Stimulated activated CD4-positive, alpha-beta T cell treated with anti-CD3 and anti-CD28 coated beads, Interleukin-15, amount 100 ng/mL, for 48 hours (primary cell): ENCODE measurements around the gene TRPM5.

Source experiments
- DNase-seq, 2 donors: peaks; one replicate each; pipeline ENCODE4 v3.0.0-alpha.2; 2020; ENCODE audit warnings: low read depth in 2 of 2

The TRPM5 gene

GRCh38 chr11:2458321-2458720 is 14.0 kb upstream of the TRPM5 start:
- DNase-seq, result no peak

GRCh38 chr11:2453436-2453835 is 9.1 kb upstream of the TRPM5 start:
- no peak for DNase-seq

DNA sequence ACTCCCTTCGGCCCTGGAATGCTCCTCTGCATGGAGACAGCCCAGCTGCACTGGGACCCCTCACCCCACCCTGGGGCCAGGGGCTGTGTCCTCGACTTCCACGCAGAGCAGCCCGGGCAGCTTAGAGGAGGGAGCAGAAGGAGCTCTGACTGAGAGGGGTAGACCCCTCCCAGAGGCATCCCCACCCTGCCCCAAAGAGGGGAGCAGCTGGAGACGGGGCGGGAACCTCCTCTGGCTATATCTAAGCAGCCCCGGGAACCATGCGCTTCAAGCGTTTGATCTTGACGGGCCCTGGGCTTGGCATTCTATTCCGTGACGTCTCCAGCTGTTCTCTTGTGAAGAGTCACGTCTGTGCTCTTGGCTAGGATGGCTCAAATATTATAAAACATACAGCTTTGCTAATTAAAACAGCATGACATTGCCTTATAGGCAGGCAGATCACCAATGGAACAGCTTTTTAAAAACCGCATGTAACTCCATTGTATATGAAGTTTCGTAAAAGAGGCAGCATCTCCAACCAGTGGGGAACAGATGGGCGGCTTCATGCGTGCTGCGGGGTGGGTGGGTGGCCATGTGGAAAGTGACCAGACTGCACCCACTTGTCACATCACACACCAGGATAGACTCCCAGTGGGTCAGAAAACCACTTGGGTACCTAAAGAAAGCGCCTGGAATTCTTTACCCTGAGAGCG is 8.2 kb upstream of the TRPM5 start:
- no peak for DNase-seq

DNA sequence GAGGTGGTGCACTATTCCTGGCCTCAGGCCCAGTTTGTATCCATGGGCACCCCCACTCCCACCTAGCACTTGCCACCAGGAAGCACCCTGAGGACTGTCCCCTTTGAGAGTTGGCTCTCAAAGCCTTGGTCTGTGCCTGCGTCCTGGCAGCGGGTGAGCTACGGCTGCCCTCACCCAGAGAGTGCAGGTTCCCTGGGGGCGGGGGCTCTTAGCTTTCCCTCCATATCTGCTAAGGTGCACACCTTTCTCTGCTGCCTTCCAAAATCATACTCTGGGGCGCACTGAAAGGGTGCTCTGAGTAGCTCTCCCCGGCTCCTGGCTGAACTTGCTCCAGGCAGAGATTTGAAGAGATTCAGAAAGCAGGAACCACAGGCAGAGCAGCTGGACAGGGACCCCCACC is 7.6 kb upstream of the TRPM5 start:
- DNase-seq, result no peak

DNA sequence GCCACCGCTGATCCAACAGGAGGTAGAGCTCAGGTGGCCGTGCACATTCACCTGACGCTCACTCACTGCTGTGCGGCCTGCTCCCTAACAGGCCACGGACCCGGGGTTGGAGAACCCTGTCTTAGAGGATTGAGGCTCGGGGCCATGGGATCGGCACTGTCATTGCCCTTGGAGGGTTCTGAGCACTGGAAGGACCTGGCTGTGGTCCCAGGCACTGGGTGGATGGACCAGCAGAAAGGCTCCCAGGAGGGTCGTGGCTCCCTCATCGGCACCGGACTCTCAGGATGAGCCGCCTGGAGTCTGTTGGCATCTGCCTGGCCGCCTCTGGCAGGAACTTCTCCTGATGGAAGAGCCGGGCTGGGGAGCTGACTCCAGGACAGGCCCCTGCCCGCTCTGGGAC is 7.0 kb upstream of the TRPM5 start:
- DNase-seq, result no peak

DNA sequence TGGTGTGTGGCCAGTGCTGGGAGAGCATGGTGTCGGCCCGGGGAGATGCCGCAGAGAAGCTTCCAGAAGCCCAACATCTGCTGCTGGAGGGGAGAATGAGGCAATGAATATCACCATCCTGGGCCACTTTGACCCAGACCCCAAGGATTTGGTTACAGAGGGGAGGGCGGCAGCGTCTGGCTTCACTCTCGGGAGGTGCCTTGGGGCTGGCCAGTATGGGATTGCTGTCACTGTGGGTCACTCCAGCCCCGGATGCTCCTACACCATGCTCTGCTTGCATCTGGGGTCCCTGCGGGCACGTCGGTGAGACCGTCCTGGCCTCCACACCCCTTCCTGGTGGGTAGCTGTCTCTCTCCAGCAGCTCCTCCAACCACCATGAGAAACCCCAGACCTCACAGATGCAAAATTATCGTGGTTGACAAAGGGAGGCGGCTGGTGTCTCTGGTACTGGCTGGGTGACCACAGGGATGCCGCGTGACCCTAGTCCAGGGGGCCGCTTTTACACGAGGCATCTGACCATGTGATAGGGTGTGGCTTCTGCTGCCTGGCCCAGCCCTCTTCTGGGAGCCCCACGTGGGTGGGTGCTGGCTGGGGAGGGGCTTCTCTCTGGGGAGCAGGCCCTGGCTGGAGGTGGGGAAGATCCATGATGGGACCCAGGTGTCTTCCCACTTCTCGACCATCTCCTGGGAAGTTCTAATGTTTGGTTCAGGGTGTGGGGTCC is 6.2 kb upstream of the TRPM5 start:
- no peak for DNase-seq

DNA sequence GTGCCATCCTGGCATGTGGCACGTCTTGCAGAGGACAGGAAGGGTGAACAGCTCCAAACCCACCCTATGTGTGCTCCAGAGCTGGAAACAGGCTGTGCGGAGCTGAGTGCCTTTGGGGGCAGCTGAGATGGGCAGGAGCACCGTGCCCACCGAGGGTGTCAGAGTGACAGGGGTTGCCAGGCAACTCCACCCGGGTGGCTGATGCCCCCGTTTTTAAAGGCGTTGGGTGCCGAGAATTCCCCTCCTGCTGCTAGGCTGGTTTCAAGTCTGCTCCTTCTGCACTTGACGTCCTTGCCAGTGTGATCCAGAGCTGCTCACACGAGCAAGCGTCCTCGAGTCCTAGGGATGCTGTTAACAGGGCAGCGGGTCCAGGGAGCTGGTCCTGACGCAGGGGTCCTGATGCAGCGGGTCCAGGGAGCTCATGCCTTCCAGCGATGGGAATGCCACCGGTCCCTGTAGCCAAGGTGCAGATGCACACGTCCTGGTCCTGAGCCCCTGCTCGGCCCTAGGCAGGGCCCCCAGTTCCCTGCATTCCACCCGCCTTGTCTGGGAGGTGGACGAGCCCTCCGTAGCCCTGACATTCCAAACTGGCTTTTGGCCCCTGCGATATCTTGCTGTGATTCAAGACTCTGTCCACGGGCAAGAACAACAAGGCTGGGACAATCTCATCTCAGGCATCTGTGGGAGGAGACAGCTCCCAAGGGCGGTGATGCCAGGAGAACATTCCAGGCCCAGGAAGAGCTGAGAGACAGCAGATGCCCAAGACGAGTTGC is 5.4 kb upstream of the TRPM5 start:
- DNase-seq, result no peak

DNA sequence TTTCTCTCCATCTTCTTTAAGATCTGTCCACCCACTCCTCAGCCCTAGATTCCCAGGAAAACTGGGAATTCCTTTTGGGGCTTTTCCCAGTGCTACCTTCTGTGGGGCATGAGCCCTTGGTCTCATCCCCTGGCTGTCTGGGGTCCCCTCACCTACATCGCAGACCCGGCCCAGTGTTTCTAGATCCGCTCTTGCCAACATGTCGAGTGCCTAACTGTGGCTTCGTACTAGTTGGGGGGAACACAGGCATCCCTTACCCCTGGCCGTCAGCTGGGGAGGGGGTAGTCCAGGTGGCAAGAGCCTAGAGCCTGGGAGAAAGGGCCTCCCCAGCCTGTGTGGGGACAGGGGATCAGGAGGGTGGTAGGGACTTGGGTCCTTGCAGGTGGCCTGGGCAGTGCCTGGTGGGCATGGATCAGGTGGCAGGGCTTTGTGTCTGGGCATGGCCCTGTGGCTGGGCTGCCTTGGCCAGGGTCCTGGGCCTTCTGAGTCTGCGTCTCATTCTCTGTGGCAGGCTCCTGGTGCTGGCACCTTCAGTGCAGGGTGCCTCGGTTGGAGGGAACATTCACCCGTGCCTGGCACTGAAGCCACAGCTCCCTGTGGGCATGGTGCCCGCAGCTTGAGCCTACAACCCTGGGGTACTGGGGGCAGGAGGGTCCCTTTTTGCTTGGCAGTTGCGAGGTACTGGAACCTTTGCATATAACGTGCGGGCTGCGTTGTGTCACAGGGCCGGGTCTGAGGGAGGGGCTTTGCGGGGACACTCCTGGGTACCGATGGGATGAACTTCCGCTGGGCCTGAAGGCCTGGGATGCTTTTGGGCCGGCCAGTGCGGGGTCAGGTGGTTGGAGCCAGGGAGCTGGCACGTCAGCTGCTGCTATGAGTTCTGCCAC is 4.6 kb upstream of the TRPM5 start:
- DNase-seq, result no peak

- no peak for DNase-seq
Measured at GRCh38 chr11:2447951-2448650, 3.8 kb upstream of the TRPM5 start.

DNA sequence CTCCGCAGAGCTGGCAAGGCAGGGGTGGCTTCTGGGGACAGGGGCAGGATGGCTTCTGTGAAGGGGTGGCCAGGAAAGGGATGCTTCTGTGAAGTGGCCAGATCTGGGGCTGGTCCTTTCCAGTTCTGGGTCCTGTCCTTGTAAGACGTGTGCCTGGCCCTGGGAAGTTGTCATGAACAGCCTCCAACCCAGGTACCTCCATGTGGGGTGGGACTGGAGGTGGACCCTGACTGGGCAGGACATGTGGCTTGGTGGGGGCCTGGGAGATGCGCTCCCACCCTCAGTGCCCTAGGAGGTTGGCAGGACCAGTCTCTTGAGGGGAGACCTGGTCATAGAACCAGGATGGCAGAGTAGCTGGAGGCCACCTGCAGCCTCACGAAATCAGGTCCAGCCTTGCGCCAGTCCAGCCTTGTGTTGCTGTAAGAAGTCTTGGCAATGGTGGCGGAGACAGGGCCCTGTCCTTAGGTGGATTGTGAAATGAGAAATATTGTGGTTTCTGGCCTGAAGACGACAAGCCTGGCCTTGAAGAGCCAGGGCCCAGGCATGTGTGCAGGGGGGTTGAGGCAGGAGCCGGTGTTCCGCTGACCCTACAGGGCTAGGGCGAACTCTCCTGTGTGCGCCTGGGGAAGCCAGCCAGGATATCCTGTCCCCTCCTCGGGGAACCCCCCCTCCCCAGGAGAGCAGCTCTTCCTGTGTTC is 3.1 kb upstream of the TRPM5 start:
- no peak for DNase-seq

DNA sequence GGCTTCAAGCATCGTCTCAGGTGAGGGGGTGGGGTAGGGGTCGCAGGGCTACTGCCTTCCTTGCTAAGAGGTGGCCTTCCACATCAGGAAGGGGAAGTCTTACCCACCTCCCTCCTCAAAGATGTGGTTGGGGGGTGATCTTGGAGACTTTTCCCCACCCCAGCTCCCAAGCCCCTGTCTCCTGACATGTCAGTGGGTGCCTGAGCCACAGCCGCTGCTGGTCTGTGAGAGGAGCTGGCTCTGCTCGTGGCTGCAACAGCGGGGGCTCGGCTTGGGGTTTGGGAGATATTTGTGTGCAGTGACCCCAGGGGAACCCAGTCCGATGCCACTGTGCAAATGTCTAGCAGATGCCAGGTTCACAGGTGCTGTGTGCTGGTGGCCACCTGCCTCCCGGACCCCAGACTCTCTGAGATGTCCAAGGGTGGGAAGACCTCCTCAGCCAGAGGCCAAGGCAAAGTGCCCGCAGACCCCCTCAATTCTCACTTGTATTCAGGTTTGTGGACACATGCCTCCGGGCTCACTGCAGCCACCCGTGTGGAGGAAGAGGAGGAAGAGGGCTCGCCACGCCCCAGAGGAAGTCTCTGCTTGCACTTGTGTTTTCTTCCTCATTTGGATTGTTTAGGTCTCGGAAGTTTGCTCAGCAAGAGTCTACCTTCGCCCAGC is 2.4 kb upstream of the TRPM5 start:
- DNase-seq, result no peak

DNA sequence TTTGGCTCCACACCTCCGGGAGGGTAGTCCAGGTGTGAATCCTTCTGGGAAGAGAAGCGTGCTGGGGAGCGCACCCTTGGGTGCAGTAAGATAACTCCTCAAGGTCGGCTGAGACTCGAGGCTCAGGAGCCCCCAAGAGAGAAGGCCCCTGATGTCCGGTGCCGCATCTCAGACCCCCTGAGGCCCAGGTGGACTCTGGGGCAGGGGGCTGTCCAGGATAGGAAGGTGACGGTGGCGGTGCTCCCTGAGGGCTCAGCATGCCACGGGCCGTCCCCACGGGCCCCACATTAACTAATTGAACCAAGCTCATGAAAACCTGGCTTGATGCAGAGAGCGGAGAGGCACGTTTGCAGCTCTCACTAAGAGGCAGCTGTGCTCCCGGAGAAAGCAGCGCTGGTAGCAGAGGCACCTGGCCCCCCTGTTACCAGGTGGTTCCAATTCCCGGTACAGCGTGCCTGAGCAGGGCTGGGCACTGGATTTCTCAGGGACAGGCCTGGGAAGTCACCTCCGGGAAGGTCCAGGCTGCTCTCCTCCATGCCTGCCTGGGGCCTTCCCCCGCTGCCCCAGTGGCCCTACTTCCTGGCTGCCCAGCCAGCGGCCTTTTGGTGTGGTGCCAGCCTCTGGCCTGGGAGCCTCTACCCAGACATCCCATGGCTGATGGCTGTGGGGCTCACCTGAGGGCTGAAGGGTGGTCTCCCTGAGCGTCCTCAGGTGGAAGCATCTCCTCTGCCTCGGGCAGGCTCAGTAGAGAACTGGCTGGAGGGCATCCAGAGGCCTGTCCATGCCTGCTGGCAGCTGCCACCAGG is 1.6 kb upstream of the TRPM5 start:
- no peak for DNase-seq

DNA sequence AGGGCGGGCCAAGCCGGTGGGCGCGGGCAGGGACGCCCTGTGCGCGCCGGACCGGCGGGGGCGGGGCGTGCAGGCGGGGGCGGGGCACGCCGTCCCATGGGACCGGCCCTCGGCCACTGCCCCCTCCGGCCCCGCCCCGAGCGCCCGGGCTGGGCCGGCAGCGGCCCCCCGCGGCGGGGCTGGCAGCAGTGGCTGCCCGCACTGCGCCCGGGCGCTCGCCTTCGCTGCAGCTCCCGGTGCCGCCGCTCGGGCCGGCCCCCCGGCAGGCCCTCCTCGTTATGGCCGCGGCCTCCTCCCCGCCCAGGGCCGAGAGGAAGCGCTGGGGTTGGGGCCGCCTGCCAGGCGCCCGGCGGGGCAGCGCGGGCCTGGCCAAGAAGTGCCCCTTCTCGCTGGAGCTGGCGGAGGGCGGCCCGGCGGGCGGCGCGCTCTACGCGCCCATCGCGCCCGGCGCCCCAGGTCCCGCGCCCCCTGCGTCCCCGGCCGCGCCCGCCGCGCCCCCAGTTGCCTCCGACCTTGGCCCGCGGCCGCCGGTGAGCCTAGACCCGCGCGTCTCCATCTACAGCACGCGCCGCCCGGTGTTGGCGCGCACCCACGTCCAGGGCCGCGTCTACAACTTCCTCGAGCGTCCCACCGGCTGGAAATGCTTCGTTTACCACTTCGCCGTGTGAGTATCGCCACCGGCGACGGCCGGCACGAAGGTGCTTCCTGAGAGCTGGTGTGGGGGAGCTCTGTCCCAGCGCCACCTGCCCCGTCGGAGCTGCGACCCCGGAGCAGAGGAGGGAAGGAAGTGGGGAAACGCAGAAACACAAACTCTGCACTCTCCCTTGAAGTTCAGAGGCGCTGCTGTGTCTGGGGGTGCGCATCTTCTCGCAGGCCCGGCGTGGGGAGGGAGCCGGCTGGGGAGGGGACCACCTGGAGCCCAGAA is 769 bp upstream of the TRPM5 start, which contains the start of gene KCNQ1:
Gene KCNQ1 (plus strand): TSS at position 188 of the 925 bp plus-strand sequence. CDS start 91 bp downstream, at position 279.
- no peak for DNase-seq

GRCh38 chr11:2443406-2443805 is 908 bp downstream of the TRPM5 start:
- DNase-seq, result no peak

DNA sequence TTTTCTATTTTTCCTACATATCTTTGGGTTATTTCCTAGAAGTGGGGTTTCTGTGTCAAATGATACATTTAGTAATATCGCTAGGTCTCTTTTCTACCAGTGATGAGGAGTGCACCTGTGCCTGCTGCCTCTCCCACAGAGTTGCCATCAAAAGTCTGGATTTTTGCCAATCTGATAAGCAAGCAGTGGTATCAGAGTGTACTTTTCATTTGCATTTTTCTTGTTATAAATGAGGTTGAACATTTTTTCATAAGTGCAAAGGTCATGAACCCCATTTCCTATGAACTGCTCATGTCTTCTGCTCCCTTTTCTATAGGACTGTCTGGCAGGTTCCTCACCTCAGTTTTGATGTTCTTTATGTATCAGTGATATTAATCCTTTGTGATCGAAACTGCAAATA is 1.7 kb downstream of the TRPM5 start:
- DNase-seq, result no peak

DNA sequence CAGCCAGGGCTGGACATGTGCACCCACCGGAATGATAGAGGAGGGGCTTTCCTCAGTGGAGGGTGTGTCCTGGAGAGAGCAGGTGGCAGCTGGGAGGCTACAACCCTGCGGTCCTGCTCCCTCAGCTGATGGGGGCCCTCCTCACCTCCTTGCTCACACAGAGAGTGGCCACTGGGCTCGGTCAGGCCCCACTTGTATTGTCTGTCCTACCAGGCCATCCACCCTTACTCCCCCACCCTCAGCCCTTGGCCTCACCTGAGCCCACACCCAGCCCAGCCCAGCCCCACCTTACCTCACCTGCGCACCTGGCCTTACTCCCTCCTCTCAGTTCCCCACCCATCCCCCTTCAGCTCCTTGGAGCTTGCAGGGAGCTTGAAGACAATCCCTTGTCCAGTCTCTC is 3.1 kb downstream of the TRPM5 start:
- DNase-seq, result no peak

DNA sequence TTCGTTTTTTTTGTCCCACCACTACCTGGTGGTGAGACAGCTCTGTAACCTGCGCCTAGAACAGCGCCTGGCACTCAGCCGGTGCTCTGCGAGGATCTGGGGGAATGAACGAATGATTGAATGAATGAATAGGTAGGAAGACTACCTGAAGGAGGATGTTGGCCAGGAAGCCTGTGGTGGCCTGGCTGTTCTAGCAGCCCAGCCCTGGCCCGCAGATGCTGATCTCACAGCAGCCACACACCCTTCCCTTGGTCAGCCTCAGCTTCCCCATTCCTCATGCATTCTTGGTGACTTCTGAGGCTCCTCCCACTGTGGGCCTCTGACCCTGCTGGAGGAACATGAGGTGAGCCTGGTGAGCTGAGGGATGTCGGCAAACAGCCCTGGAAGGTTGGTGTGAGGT is 3.7 kb downstream of the TRPM5 start:
- no peak for DNase-seq

DNA sequence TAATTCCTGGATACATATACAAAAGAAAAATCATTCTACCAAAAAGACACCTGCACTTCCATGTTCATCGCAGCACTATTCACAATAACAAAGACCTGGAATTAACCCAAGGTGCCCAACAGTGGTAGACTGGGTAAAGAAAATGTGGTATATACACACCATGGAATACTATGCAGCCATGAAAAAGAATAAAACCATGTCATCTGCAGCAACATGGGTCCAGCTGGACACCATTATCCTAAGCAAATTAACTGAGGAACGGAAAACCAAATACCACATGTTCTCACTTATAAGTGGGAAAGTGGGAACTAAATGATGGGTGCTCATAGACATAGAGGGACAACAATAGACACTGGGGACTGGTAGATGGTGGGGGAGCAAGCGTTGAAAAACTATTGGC is 4.5 kb downstream of the TRPM5 start:
- DNase-seq, result no peak
